ENCODE results near the gene CEP290.
"Not testable (repeated sequence)": the region's sequence is repeated elsewhere in the genome, so short reads cannot be mapped to it uniquely, and the experiment has no call there.

- TF ChIP-seq CTCF, POLR2A (IDR thresholded peaks at IDR 0.05): not testable (repeated sequence)
Measured at GRCh38 chr12:88133181-88133580, 8.7 kb downstream of the CEP290 start.
